WTC11 (cell line): Measurements from ENCODE around the gene AGBL5.

Experiments
- ELF4 ChIP-seq: sonication (generic); formaldehyde crosslinking; IDR thresholded peaks from 2 replicates; pipeline ENCODE4 v1.8.1; 2022; ENCODE audit warnings: low read depth, mild to moderate bottlenecking, moderate library complexity, missing genetic modification reagents
- SMAD3 ChIP-seq: sonication (generic); formaldehyde crosslinking; IDR thresholded peaks from 2 replicates; pipeline ENCODE4 v1.8.0; 2022; ENCODE audit warnings: missing genetic modification reagents, mild to moderate bottlenecking, borderline replicate concordance
- TEAD1 ChIP-seq: sonication (generic); formaldehyde crosslinking; IDR thresholded peaks from 2 replicates; pipeline ENCODE4 v1.8.0; 2022; ENCODE audit warnings: mild to moderate bottlenecking, missing genetic modification reagents
- TEAD4 ChIP-seq: sonication (generic); formaldehyde crosslinking; IDR thresholded peaks from 2 replicates; pipeline ENCODE4 v1.8.0; 2022; ENCODE audit warnings: mild to moderate bottlenecking, missing genetic modification reagents
- TF ChIP-seq, protein P1 (sequence below): fragments of 200-600 bp; IDR thresholded peaks from 2 replicates; pipeline ENCODE4 v1.8.0; 2022; ENCODE audit warnings: antibody characterized with exemption
- TF ChIP-seq, protein P2 (sequence below): sonication (generic); formaldehyde crosslinking; IDR thresholded peaks from 2 replicates; pipeline ENCODE4 v1.8.0; 2022; ENCODE audit warnings: mild to moderate bottlenecking, missing genetic modification reagents
- TF ChIP-seq, protein P3 (sequence below): sonication (generic); formaldehyde crosslinking; IDR thresholded peaks from 2 replicates; pipeline ENCODE4 v1.8.1; 2023; ENCODE audit warnings: mild to moderate bottlenecking, missing genetic modification reagents, borderline replicate concordance

DNA sequence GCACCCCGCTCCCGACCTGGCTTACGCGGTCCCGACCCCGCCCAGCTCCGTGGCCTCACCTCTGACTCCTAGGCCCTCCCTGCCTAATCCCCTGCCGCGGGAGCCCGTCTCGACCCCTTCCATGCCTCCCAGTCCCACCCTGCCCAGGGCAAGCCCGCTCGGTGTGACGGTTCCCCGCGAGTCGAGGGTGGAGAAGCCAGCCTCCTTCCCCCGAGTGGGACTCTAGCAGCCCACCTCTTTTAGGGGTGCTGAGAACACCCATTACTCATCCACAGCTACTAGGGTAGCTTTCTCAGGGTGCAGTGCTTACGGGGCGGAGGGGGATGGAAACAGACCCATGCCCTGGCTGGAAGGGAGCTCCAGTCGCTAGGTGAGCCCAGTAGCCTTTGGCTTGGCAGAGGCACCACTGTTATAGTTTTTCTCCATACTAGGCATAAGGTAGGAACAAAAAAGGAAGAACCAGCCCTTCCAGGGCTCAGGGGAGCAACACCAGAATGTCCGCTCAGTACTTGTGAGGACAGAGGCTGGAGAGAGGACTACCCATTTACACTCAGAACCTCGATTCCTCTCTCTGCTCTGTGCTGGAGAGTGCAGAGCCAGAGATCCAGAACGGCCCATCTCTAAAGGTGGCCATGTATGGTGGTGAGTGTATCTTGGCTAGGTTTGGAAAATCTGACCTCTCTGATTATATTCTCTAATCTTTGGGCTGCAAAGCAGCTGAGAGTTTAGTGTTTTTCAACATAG lies 606 bp downstream of the AGBL5 start:
- TF ChIP-seq TEAD1 (CRISPR knock-in tag) = no peak
- TF ChIP-seq, protein P1, sequence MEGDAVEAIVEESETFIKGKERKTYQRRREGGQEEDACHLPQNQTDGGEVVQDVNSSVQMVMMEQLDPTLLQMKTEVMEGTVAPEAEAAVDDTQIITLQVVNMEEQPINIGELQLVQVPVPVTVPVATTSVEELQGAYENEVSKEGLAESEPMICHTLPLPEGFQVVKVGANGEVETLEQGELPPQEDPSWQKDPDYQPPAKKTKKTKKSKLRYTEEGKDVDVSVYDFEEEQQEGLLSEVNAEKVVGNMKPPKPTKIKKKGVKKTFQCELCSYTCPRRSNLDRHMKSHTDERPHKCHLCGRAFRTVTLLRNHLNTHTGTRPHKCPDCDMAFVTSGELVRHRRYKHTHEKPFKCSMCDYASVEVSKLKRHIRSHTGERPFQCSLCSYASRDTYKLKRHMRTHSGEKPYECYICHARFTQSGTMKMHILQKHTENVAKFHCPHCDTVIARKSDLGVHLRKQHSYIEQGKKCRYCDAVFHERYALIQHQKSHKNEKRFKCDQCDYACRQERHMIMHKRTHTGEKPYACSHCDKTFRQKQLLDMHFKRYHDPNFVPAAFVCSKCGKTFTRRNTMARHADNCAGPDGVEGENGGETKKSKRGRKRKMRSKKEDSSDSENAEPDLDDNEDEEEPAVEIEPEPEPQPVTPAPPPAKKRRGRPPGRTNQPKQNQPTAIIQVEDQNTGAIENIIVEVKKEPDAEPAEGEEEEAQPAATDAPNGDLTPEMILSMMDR = no peak
- no peak for TF ChIP-seq ELF4 (CRISPR knock-in tag)
- TF ChIP-seq, protein P2, sequence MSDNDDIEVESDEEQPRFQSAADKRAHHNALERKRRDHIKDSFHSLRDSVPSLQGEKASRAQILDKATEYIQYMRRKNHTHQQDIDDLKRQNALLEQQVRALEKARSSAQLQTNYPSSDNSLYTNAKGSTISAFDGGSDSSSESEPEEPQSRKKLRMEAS (CRISPR knock-in tag) = no peak
- no peak for TF ChIP-seq TEAD4 (CRISPR knock-in tag)
- no peak for TF ChIP-seq SMAD3 (CRISPR knock-in tag)
- TF ChIP-seq, protein P3, sequence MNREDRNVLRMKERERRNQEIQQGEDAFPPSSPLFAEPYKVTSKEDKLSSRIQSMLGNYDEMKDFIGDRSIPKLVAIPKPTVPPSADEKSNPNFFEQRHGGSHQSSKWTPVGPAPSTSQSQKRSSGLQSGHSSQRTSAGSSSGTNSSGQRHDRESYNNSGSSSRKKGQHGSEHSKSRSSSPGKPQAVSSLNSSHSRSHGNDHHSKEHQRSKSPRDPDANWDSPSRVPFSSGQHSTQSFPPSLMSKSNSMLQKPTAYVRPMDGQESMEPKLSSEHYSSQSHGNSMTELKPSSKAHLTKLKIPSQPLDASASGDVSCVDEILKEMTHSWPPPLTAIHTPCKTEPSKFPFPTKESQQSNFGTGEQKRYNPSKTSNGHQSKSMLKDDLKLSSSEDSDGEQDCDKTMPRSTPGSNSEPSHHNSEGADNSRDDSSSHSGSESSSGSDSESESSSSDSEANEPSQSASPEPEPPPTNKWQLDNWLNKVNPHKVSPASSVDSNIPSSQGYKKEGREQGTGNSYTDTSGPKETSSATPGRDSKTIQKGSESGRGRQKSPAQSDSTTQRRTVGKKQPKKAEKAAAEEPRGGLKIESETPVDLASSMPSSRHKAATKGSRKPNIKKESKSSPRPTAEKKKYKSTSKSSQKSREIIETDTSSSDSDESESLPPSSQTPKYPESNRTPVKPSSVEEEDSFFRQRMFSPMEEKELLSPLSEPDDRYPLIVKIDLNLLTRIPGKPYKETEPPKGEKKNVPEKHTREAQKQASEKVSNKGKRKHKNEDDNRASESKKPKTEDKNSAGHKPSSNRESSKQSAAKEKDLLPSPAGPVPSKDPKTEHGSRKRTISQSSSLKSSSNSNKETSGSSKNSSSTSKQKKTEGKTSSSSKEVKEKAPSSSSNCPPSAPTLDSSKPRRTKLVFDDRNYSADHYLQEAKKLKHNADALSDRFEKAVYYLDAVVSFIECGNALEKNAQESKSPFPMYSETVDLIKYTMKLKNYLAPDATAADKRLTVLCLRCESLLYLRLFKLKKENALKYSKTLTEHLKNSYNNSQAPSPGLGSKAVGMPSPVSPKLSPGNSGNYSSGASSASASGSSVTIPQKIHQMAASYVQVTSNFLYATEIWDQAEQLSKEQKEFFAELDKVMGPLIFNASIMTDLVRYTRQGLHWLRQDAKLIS (CRISPR knock-in tag) = no peak; the same call in 1 of the 2 replicates
